Ishikawa (cell line): ENCODE results near the gene OSCP1.

Source experiments
- CEBPB ChIP-seq: IDR thresholded peaks from 2 replicates; pipeline ENCODE4 v1.6.1; 2012
- CREB1 ChIP-seq: IDR thresholded peaks from 2 replicates; pipeline ENCODE4 v1.6.1; 2012; ENCODE audit warnings: low read depth
- EGR1 ChIP-seq: IDR thresholded peaks from 2 replicates; pipeline ENCODE4 v1.6.1; 2012
- EP300 ChIP-seq: IDR thresholded peaks from 2 replicates; pipeline ENCODE4 v1.6.1; 2012; ENCODE audit warnings: borderline replicate concordance
- FOXM1 ChIP-seq: IDR thresholded peaks from 2 replicates; pipeline ENCODE4 v1.6.1; 2012; ENCODE audit warnings: low read depth, borderline replicate concordance
- NFIC ChIP-seq: IDR thresholded peaks from 2 replicates; pipeline ENCODE4 v1.6.1; 2012
- RAD21 ChIP-seq: IDR thresholded peaks from 2 replicates; pipeline ENCODE4 v1.6.1; 2012; ENCODE audit warnings: low read depth
- TAF1 ChIP-seq: IDR thresholded peaks from 2 replicates; pipeline ENCODE4 v1.6.1; 2012; ENCODE audit warnings: low read depth, mild to moderate bottlenecking
- TCF12 ChIP-seq: IDR thresholded peaks from 2 replicates; pipeline ENCODE4 v1.6.1; 2012; ENCODE audit warnings: low read depth
- TEAD4 ChIP-seq: IDR thresholded peaks from 2 replicates; pipeline ENCODE4 v1.6.1; 2012
- YY1 ChIP-seq: IDR thresholded peaks from 2 replicates; pipeline ENCODE4 v1.6.1; 2012; ENCODE audit warnings: low read depth
- ZBTB7A ChIP-seq: IDR thresholded peaks from 2 replicates; pipeline ENCODE4 v1.6.1; 2012; ENCODE audit warnings: low read depth
- TF ChIP-seq, protein P1 (sequence below): IDR thresholded peaks from 2 replicates; pipeline ENCODE4 v1.6.1; 2012
- TF ChIP-seq, protein P2 (sequence below): IDR thresholded peaks from 2 replicates; pipeline ENCODE4 v1.6.1; 2012
- TF ChIP-seq, protein P3 (sequence below): IDR thresholded peaks from 2 replicates; pipeline ENCODE4 v1.6.1; 2012; ENCODE audit warnings: low read depth, mild to moderate bottlenecking

The OSCP1 gene

DNA sequence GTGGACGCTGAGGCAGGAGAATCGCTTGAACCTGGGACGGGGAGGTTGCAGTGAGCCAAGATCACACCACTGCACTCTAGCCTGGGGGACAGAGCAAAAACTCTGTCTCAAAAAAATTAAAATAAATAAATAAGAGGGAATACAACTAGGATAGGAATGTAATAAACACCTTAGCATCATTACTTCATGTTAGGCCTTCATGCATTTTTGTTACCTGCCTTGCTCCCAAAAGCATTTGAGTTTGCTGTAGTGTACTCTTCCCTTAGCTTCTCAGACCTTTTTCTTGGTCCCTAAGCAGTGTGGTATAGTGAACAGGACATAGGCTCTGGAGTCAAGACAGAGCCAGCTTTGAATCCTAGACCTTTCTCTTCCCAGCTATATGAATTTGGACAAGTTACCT lies 2.8 kb upstream of the OSCP1 start:
- TF ChIP-seq NFIC = no peak
- TF ChIP-seq, protein P1, sequence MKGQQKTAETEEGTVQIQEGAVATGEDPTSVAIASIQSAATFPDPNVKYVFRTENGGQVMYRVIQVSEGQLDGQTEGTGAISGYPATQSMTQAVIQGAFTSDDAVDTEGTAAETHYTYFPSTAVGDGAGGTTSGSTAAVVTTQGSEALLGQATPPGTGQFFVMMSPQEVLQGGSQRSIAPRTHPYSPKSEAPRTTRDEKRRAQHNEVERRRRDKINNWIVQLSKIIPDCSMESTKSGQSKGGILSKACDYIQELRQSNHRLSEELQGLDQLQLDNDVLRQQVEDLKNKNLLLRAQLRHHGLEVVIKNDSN = no peak
- TF ChIP-seq, protein P2, sequence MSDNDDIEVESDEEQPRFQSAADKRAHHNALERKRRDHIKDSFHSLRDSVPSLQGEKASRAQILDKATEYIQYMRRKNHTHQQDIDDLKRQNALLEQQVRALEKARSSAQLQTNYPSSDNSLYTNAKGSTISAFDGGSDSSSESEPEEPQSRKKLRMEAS = no peak
- TF ChIP-seq TEAD4 = no peak
- TF ChIP-seq TAF1 = no peak
- no peak for TF ChIP-seq EGR1
- no peak for TF ChIP-seq FOXM1
- TF ChIP-seq ZBTB7A = no peak
- TF ChIP-seq, protein P3, sequence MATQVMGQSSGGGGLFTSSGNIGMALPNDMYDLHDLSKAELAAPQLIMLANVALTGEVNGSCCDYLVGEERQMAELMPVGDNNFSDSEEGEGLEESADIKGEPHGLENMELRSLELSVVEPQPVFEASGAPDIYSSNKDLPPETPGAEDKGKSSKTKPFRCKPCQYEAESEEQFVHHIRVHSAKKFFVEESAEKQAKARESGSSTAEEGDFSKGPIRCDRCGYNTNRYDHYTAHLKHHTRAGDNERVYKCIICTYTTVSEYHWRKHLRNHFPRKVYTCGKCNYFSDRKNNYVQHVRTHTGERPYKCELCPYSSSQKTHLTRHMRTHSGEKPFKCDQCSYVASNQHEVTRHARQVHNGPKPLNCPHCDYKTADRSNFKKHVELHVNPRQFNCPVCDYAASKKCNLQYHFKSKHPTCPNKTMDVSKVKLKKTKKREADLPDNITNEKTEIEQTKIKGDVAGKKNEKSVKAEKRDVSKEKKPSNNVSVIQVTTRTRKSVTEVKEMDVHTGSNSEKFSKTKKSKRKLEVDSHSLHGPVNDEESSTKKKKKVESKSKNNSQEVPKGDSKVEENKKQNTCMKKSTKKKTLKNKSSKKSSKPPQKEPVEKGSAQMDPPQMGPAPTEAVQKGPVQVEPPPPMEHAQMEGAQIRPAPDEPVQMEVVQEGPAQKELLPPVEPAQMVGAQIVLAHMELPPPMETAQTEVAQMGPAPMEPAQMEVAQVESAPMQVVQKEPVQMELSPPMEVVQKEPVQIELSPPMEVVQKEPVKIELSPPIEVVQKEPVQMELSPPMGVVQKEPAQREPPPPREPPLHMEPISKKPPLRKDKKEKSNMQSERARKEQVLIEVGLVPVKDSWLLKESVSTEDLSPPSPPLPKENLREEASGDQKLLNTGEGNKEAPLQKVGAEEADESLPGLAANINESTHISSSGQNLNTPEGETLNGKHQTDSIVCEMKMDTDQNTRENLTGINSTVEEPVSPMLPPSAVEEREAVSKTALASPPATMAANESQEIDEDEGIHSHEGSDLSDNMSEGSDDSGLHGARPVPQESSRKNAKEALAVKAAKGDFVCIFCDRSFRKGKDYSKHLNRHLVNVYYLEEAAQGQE = no peak
- TF ChIP-seq RAD21 = no peak
- no peak for TF ChIP-seq EP300
- TF ChIP-seq CREB1 = no peak
- no peak for TF ChIP-seq CEBPB
- TF ChIP-seq TCF12 = no peak
- TF ChIP-seq YY1 = no peak

- TF ChIP-seq CEBPB (no peak), TAF1 (no peak), EGR1 (no peak), NFIC (no peak), TEAD4 (no peak), FOXM1 (no peak)
- TF ChIP-seq, protein P3 = no peak
- TF ChIP-seq, protein P1 = no peak
These were observed 661 bp upstream of the OSCP1 start for GRCh38 chr1:36450919-36451305.

- no peak for TF ChIP-seq TAF1
- TF ChIP-seq, protein P1 = no peak
- no peak for TF ChIP-seq FOXM1
- TF ChIP-seq NFIC = no peak
- no peak for TF ChIP-seq RAD21
- no peak for TF ChIP-seq CREB1
- no peak for TF ChIP-seq EP300
- TF ChIP-seq, protein P3 = no peak
- TF ChIP-seq CEBPB = no peak
- TF ChIP-seq EGR1 = no peak
- no peak for TF ChIP-seq TCF12
These were observed 1.7 kb downstream of the OSCP1 start for GRCh38 chr1:36448530-36449056.

GRCh38 chr1:36447450-36447849 lies 2.8 kb downstream of the OSCP1 start:
- TF ChIP-seq RAD21 = no peak
- TF ChIP-seq, protein P1 = no peak
- TF ChIP-seq EGR1 = no peak
- TF ChIP-seq, protein P3 = no peak
- TF ChIP-seq TCF12 = no peak
- no peak for TF ChIP-seq ZBTB7A
- no peak for TF ChIP-seq FOXM1
- no peak for TF ChIP-seq YY1
- no peak for TF ChIP-seq CEBPB
- TF ChIP-seq, protein P2 = no peak
- TF ChIP-seq TAF1 = no peak
- TF ChIP-seq CREB1 = no peak
- no peak for TF ChIP-seq TEAD4
